Measurements from ENCODE around the gene TEX48. TPM values are rescaled to one million over a fixed set of nuclear protein-coding genes. Genes with fewer than 3 reads are reported as not detected.

Gene TEX48
- total RNA-seq, 1 experiment from 2014 or later: not detected

DNA sequence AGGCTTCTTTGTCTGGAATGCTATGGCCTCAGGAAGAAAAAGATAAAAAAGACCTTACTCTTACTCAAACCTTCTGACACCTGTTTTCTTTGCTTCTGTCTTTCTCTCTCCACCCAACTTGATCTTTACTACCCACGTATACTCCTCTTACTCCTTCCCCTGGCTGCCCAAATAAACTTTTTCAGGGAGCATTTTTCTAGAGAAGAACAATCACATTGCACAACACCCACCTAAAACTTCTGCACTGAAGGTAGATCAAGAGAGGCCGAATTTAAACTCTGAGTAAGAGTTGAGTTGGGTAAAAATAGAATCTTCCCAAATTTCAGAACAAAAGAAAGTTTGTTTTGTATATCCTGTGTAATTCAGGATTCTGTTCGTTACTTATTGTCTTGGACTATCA is 3.9 kb downstream of the TEX48 start:
- DNase-seq (ENCODE audit: low spot score) (no peak), ATAC-seq (no peak)
- Mint-ChIP-seq H3K27ac (no peak overlapping the region), H3K4me1 (peaks cover 6% of the 10 kb centered on the region; the same call in 1 of the 2 replicates), H3K27me3 (ENCODE audit: low read depth) (peaks cover 13% of the 10 kb centered on the region), H3K36me3 (no peaks in the 10 kb centered on the region), H3K9me3 (no peaks in the 10 kb centered on the region), H3K4me3 (no peak overlapping the region)
- CTCF ChIA-PET: interaction anchor here (0.6 to 1.5 kb wide), 2 partner anchors 174 to 229 kb away, joined by 3 to 4 read pairs; no protein-coding TSS in a partner anchor
- TF ChIP-seq NR3C1 (CRISPR knock-in tag; conservative IDR thresholded peaks at IDR 0.05; ENCODE audit: low read depth) (no peak), SMAD4 (CRISPR knock-in tag; IDR thresholded peaks at IDR 0.05) (no peak), KAT7 (CRISPR knock-in tag; IDR thresholded peaks at IDR 0.05; ENCODE audit: borderline replicate concordance) (no peak)
- TF ChIP-seq, protein P1, sequence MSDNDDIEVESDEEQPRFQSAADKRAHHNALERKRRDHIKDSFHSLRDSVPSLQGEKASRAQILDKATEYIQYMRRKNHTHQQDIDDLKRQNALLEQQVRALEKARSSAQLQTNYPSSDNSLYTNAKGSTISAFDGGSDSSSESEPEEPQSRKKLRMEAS (CRISPR knock-in tag; IDR thresholded peaks at IDR 0.05): no peak
- TF ChIP-seq, protein P2, sequence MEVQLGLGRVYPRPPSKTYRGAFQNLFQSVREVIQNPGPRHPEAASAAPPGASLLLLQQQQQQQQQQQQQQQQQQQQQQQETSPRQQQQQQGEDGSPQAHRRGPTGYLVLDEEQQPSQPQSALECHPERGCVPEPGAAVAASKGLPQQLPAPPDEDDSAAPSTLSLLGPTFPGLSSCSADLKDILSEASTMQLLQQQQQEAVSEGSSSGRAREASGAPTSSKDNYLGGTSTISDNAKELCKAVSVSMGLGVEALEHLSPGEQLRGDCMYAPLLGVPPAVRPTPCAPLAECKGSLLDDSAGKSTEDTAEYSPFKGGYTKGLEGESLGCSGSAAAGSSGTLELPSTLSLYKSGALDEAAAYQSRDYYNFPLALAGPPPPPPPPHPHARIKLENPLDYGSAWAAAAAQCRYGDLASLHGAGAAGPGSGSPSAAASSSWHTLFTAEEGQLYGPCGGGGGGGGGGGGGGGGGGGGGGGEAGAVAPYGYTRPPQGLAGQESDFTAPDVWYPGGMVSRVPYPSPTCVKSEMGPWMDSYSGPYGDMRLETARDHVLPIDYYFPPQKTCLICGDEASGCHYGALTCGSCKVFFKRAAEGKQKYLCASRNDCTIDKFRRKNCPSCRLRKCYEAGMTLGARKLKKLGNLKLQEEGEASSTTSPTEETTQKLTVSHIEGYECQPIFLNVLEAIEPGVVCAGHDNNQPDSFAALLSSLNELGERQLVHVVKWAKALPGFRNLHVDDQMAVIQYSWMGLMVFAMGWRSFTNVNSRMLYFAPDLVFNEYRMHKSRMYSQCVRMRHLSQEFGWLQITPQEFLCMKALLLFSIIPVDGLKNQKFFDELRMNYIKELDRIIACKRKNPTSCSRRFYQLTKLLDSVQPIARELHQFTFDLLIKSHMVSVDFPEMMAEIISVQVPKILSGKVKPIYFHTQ (CRISPR knock-in tag; IDR thresholded peaks at IDR 0.05): no peak
- POLR2A ChIA-PET: no interaction called here

DNA sequence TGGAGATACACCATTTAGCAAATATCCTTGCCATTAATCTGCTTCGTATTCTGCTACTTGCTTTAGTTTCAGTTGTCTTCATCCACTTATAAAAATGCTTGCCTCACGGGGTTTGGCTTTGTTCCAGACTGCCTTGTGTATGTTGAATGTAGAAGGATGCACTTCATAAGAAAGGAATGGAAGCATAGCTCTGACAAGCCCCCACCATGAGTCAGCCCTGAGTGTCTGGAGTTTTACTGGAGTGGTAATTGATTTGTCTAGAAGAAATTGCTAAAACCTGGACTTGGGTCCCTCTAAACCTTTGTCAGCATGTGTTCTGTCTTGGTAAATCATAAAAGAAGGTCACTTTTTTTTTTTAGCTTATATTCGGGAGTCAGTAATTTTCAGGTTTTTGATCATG is 4.6 kb downstream of the TEX48 start:
- Mint-ChIP-seq H3K4me3 (no peak overlapping the region), H3K9me3 (no peaks in the 10 kb centered on the region), H3K27me3 (ENCODE audit: low read depth) (peaks cover 13% of the 10 kb centered on the region), H3K27ac (no peak overlapping the region), H3K4me1 (peaks cover 6% of the 10 kb centered on the region; the same call in 1 of the 2 replicates), H3K36me3 (no peaks in the 10 kb centered on the region)
- ChIA-PET CTCF (interaction anchor here (0.6 to 1.8 kb wide), 3 partner anchors 24 to 230 kb away, joined by 3 to 5 read pairs (median 4); no protein-coding TSS in a partner anchor), POLR2A (no interaction called here)
- ATAC-seq (no peak), DNase-seq (ENCODE audit: low spot score) (no peak)
- TF ChIP-seq SP1 (CRISPR knock-in tag; conservative IDR thresholded peaks at IDR 0.05): no peak
- TF ChIP-seq, protein P3, sequence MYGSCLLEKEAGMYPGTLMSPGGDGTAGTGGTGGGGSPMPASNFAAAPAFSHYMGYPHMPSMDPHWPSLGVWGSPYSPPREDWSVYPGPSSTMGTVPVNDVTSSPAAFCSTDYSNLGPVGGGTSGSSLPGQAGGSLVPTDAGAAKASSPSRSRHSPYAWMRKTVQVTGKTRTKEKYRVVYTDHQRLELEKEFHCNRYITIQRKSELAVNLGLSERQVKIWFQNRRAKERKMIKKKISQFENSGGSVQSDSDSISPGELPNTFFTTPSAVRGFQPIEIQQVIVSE (CRISPR knock-in tag; IDR thresholded peaks at IDR 0.05; ENCODE audit: borderline replicate concordance): no peak
- TF ChIP-seq RORB (CRISPR knock-in tag; IDR thresholded peaks at IDR 0.05): no peak
- no peak for TF ChIP-seq TEAD1 (CRISPR knock-in tag; IDR thresholded peaks at IDR 0.05)
- no peak for TF ChIP-seq ELF4 (CRISPR knock-in tag; IDR thresholded peaks at IDR 0.05; ENCODE audit: low read depth)
- no peak for TF ChIP-seq ZNF423 (CRISPR knock-in tag; IDR thresholded peaks at IDR 0.05)
- TF ChIP-seq, protein P4, sequence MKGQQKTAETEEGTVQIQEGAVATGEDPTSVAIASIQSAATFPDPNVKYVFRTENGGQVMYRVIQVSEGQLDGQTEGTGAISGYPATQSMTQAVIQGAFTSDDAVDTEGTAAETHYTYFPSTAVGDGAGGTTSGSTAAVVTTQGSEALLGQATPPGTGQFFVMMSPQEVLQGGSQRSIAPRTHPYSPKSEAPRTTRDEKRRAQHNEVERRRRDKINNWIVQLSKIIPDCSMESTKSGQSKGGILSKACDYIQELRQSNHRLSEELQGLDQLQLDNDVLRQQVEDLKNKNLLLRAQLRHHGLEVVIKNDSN (CRISPR knock-in tag; IDR thresholded peaks at IDR 0.05): no peak
- TF ChIP-seq, protein P5, sequence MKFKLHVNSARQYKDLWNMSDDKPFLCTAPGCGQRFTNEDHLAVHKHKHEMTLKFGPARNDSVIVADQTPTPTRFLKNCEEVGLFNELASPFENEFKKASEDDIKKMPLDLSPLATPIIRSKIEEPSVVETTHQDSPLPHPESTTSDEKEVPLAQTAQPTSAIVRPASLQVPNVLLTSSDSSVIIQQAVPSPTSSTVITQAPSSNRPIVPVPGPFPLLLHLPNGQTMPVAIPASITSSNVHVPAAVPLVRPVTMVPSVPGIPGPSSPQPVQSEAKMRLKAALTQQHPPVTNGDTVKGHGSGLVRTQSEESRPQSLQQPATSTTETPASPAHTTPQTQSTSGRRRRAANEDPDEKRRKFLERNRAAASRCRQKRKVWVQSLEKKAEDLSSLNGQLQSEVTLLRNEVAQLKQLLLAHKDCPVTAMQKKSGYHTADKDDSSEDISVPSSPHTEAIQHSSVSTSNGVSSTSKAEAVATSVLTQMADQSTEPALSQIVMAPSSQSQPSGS (CRISPR knock-in tag; IDR thresholded peaks at IDR 0.05; ENCODE audit: borderline replicate concordance, low read depth): no peak
- TF ChIP-seq ZNF121 (CRISPR knock-in tag; IDR thresholded peaks at IDR 0.05): no peak
- TF ChIP-seq, protein P6, sequence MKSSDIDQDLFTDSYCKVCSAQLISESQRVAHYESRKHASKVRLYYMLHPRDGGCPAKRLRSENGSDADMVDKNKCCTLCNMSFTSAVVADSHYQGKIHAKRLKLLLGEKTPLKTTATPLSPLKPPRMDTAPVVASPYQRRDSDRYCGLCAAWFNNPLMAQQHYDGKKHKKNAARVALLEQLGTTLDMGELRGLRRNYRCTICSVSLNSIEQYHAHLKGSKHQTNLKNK (CRISPR knock-in tag; IDR thresholded peaks at IDR 0.05): no peak
- TF ChIP-seq, protein P7, sequence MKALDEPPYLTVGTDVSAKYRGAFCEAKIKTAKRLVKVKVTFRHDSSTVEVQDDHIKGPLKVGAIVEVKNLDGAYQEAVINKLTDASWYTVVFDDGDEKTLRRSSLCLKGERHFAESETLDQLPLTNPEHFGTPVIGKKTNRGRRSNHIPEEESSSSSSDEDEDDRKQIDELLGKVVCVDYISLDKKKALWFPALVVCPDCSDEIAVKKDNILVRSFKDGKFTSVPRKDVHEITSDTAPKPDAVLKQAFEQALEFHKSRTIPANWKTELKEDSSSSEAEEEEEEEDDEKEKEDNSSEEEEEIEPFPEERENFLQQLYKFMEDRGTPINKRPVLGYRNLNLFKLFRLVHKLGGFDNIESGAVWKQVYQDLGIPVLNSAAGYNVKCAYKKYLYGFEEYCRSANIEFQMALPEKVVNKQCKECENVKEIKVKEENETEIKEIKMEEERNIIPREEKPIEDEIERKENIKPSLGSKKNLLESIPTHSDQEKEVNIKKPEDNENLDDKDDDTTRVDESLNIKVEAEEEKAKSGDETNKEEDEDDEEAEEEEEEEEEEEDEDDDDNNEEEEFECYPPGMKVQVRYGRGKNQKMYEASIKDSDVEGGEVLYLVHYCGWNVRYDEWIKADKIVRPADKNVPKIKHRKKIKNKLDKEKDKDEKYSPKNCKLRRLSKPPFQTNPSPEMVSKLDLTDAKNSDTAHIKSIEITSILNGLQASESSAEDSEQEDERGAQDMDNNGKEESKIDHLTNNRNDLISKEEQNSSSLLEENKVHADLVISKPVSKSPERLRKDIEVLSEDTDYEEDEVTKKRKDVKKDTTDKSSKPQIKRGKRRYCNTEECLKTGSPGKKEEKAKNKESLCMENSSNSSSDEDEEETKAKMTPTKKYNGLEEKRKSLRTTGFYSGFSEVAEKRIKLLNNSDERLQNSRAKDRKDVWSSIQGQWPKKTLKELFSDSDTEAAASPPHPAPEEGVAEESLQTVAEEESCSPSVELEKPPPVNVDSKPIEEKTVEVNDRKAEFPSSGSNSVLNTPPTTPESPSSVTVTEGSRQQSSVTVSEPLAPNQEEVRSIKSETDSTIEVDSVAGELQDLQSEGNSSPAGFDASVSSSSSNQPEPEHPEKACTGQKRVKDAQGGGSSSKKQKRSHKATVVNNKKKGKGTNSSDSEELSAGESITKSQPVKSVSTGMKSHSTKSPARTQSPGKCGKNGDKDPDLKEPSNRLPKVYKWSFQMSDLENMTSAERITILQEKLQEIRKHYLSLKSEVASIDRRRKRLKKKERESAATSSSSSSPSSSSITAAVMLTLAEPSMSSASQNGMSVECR (CRISPR knock-in tag; IDR thresholded peaks at IDR 0.05; ENCODE audit: borderline replicate concordance): no peak
- TF ChIP-seq, protein P8, sequence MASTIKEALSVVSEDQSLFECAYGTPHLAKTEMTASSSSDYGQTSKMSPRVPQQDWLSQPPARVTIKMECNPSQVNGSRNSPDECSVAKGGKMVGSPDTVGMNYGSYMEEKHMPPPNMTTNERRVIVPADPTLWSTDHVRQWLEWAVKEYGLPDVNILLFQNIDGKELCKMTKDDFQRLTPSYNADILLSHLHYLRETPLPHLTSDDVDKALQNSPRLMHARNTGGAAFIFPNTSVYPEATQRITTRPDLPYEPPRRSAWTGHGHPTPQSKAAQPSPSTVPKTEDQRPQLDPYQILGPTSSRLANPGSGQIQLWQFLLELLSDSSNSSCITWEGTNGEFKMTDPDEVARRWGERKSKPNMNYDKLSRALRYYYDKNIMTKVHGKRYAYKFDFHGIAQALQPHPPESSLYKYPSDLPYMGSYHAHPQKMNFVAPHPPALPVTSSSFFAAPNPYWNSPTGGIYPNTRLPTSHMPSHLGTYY (CRISPR knock-in tag; IDR thresholded peaks at IDR 0.05): no peak
- TF ChIP-seq NR3C1 (CRISPR knock-in tag; conservative IDR thresholded peaks at IDR 0.05; ENCODE audit: low read depth): no peak
- TF ChIP-seq PRRX2 (CRISPR knock-in tag; IDR thresholded peaks at IDR 0.05): no peak
- TF ChIP-seq, protein P9, sequence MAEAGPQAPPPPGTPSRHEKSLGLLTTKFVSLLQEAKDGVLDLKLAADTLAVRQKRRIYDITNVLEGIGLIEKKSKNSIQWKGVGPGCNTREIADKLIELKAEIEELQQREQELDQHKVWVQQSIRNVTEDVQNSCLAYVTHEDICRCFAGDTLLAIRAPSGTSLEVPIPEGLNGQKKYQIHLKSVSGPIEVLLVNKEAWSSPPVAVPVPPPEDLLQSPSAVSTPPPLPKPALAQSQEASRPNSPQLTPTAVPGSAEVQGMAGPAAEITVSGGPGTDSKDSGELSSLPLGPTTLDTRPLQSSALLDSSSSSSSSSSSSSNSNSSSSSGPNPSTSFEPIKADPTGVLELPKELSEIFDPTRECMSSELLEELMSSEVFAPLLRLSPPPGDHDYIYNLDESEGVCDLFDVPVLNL (CRISPR knock-in tag; IDR thresholded peaks at IDR 0.05; ENCODE audit: borderline replicate concordance, low read depth): no peak
